Heart left ventricle (tissue), 16 donors: ENCODE results near the gene MCC. TPM values are rescaled to one million over a fixed set of nuclear protein-coding genes. Genes with fewer than 3 reads are reported as not detected.

Experiments used
- ATAC-seq, 4 donors: fragments of 200-7000 bp; cut with Tn5 transposase; one replicate each; pipeline ENCODE4 v1.9.1; 2020 to 2022; ENCODE audit warnings: moderate library complexity in 4 of 4, mild to moderate bottlenecking in 3 of 4, moderate number of reproducible peaks in 1 of 4
- DNase-seq, 5 donors: peaks; one replicate each; pipeline ENCODE4 v3.0.0-alpha.2; 2020
- H3K27ac ChIP-seq, 12 donors: fragments of 200-600 bp; sonication (generic) in 4 of 12; one replicate each; pipeline versions ENCODE4 v1.5.0 to v1.8.0; 2016 to 2022; ENCODE audit warnings: mild to moderate bottlenecking in 2 of 12
- H3K27me3 ChIP-seq, 9 donors: fragments of 200-600 bp; sonication (generic) in 2 of 9; one replicate each; pipeline versions ENCODE4 v1.5.1 to v1.8.0; 2016 to 2022; ENCODE audit warnings: mild to moderate bottlenecking in 3 of 9
- H3K36me3 ChIP-seq, 9 donors: fragments of 200-600 bp; sonication (generic) in 2 of 9; one replicate each; pipeline versions ENCODE4 v1.5.0 to v1.8.0; 2018 to 2022; ENCODE audit warnings: mild to moderate bottlenecking in 2 of 9
- H3K4me1 ChIP-seq, 12 donors: fragments of 200-600 bp; sonication (generic) in 4 of 12; one replicate each; pipeline versions ENCODE4 v1.5.0 to v1.8.0; 2016 to 2022; ENCODE audit warnings: mild to moderate bottlenecking in 3 of 12
- H3K4me3 ChIP-seq, 12 donors: fragments of 200-600 bp; sonication (generic) in 4 of 12; one replicate each; pipeline versions ENCODE4 v1.5.0 to v1.8.0; 2017 to 2022; ENCODE audit warnings: mild to moderate bottlenecking in 9 of 12, moderate library complexity in 4 of 12
- H3K9me3 ChIP-seq, 12 donors: fragments of 200-600 bp; sonication (generic) in 4 of 12; one replicate each; pipeline versions ENCODE4 v1.5.0 to v1.8.0; 2016 to 2022; ENCODE audit warnings: mild to moderate bottlenecking in 1 of 12
- POLR2A ChIP-seq, 2 donors: fragments of 450-650 bp; IDR thresholded peaks; one replicate each; pipeline ENCODE4 v1.6.1; 2017; ENCODE audit warnings: antibody characterized with exemption in 2 of 2, mild to moderate bottlenecking in 2 of 2, moderate library complexity in 2 of 2
- WGBS, 4 donors: extraction: QIAGEN DNeasy Blood & Tissue Kit in 2 of 4; methylation state at CpG; one replicate each; pipeline versions ENCODE4 v1.1.5 to v1.1.7; 2013 to 2018; 5-methylcytosine and 5-hydroxymethylcytosine counted together
- intact Hi-C, 10 donors: fragments of 100-400 bp; cut with DNase I; formaldehyde crosslinking; loops; one replicate each; pipeline versions ENCODE4 v1.11.1 to v1.14.2; 2022
- polyA plus RNA-seq, 2 donors: library from polyadenylated mRNA; stranded (reverse); fragments of 200-250 nt; gene quantifications; one replicate each; pipeline ENCODE4 v1.2.3, GENCODE V29; 2013
- total RNA-seq, 9 donors: library from RNA; depleted of rRNA in 2 of 9; stranded (reverse); fragments of >200 nt in 2 of 9; fragmentation: NEBNext Ultra II Directional in 3 of 9; extraction: Animal tissue kit (Norgen Biotek cat#: 25700) in 3 of 9; gene quantifications; one replicate each; pipeline versions ENCODE4 v1.1.0 to v1.2.4, GENCODE V29; 2016 to 2023
- TF ChIP-seq, protein P1 (sequence below), 12 donors: fragments of 200-600 bp; sonication (generic) in 4 of 12; IDR thresholded peaks; one replicate each; pipeline versions ENCODE4 v1.5.0 to v1.8.0; 2018 to 2022; ENCODE audit warnings: antibody characterized with exemption in 12 of 12, mild to moderate bottlenecking in 5 of 12
- donor health status: ischemic (EF 13 %, LVEDD 7.1; RV severe dilation, severe dysfunction).
- donor health status: healthy with polysubstance abuse.
- donor health status: DM: no; HTN: yes; CAD: no.
- donor health status: DM: no; HTN: no; CAD: no.
- donor health status: ischemic (EF 25% LVEDD 6.9; RV normal size, moderate dysfunction).
- donor health status: ischemic (EF 25% LVEDD 5.7; RV mildly dilated, moderate dysfunction).
- donor health status: healthy.
- donor health status: DM: yes; HTN: yes; CAD: no.
- donor health status: ischemic (EF 35%, LVEDD 5.7; RV mildly dilated, moderate dysfunction).
- donor health status: nonischemic (EF 11% LVEDD 7.7; RV severe dilation, severe dysfunction).
- donor health status: DM: yes; HTN: yes; CAD: no.
- donor health status: PGD.
- donor health status: ischemic (EF 29% LVEDD 5.4; RV normal size, mild dysfunction).
- donor health status: nonischemic (EF 23%, LVEDD 6.1; RV moderate dilation, normal function).

MCC gene
- total and polyA plus RNA-seq, 11 donors = 6.1 to 33.8 (median 24.3) TPM

DNA sequence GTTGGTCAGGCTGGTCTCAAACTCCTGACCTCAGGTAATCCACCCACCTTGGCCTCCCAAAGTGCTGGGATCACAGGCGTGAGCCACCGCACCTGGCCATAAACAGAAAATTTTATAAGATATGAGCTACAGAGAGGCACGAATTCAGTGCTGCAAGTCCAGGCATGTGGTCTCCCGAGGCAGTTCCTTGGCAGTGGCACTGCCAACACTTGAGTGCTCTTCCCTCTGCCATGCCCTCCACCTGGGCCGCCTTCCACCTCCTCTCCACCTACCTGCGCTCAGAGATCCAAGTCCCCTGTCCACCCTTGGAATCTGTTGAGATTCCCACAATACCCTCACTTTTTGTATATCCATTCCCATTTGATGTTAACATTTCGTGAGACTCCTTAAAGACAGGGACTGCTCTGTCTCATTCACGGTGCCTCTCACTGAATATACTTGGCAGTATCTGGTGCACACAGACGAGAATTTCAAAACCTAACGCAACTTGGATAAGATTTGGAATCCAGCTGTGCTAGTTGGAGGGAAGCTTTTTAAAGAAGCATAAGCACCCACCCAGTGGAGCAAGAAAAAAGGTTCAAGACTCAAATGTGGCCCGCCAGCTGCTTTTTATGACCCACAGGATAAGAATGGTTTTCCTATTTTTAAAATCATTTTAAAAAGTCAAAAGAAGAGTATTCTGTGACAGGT lies 443.3 kb downstream of the MCC start:
- ATAC-seq (no peak), DNase-seq (no peak)
- no peaks in the 10 kb centered on the region for H3K27me3 ChIP-seq
- H3K4me1 ChIP-seq = peaks cover 0 to 32% (median 14%) of the 10 kb centered on the region in 12 donors
- no peak overlapping the region for H3K27ac ChIP-seq
- H3K36me3 ChIP-seq = peaks cover 0 to 72% (median 45%) of the 10 kb centered on the region in 9 donors
- 79 to 82% (median 82%) methylated on average over 11 of the region's 11 CpGs for WGBS, 4 donors
- TF ChIP-seq, protein P1, sequence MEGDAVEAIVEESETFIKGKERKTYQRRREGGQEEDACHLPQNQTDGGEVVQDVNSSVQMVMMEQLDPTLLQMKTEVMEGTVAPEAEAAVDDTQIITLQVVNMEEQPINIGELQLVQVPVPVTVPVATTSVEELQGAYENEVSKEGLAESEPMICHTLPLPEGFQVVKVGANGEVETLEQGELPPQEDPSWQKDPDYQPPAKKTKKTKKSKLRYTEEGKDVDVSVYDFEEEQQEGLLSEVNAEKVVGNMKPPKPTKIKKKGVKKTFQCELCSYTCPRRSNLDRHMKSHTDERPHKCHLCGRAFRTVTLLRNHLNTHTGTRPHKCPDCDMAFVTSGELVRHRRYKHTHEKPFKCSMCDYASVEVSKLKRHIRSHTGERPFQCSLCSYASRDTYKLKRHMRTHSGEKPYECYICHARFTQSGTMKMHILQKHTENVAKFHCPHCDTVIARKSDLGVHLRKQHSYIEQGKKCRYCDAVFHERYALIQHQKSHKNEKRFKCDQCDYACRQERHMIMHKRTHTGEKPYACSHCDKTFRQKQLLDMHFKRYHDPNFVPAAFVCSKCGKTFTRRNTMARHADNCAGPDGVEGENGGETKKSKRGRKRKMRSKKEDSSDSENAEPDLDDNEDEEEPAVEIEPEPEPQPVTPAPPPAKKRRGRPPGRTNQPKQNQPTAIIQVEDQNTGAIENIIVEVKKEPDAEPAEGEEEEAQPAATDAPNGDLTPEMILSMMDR (IDR thresholded peaks at IDR 0.05) = no peak
- TF ChIP-seq POLR2A (IDR thresholded peaks at IDR 0.05) = no peak
- intact Hi-C loops = loop anchor here in 4 of 10 donors (5.0 to 10.0 kb wide), 3 partner anchors 167 to 287 kb away; no protein-coding TSS in a partner anchor
- no peaks in the 10 kb centered on the region for H3K9me3 ChIP-seq
- no peak overlapping the region for H3K4me3 ChIP-seq

DNA sequence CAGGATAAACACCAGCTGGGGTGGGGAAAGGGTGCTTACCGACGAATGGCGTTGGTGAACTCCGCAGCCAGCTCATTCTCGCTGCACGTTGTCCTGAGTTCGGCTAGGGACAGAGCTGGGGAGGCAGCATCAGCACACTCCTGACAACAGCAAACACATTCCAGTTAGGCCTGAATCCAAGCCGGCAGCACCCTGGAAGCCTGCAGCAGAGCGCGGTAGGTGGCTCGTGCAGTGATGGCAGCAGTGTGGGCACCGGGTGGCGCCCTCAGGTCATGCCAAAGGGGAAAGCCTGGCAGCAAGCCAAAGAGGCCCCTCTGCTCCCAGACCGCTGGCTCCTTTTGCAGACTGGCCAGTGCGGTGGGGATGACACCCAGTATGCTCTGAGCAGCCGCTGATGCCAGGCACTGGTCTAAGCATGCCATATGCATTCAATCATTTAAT lies 444.7 kb downstream of the MCC start:
- Histone ChIP-seq H3K27me3 (no peaks in the 10 kb centered on the region), H3K27ac (peak overlapping the region in 8 of 12 donors; percentile 26 to 61 (median 42)), H3K4me1 (peaks cover 0 to 29% (median 14%) of the 10 kb centered on the region in 12 donors), H3K9me3 (no peaks in the 10 kb centered on the region), H3K4me3 (no peak overlapping the region), H3K36me3 (peaks cover 0 to 71% (median 45%) of the 10 kb centered on the region in 9 donors)
- TF ChIP-seq, protein P1 (IDR thresholded peaks at IDR 0.05) = peak; percentile 21 to 59 (median 36)
- no peak for TF ChIP-seq POLR2A (IDR thresholded peaks at IDR 0.05)
- ATAC-seq (peak; percentile 95 to 97 (median 96)), DNase-seq (peak; percentile 70 to 86 (median 81))
- intact Hi-C loops = loop anchor here in 4 of 10 donors (5.0 to 10.0 kb wide), 3 partner anchors 169 to 289 kb away; no protein-coding TSS in a partner anchor
- 42 to 51% (median 45%) methylated on average over 11 to 16 of the region's 16 CpGs for WGBS, 4 donors

DNA sequence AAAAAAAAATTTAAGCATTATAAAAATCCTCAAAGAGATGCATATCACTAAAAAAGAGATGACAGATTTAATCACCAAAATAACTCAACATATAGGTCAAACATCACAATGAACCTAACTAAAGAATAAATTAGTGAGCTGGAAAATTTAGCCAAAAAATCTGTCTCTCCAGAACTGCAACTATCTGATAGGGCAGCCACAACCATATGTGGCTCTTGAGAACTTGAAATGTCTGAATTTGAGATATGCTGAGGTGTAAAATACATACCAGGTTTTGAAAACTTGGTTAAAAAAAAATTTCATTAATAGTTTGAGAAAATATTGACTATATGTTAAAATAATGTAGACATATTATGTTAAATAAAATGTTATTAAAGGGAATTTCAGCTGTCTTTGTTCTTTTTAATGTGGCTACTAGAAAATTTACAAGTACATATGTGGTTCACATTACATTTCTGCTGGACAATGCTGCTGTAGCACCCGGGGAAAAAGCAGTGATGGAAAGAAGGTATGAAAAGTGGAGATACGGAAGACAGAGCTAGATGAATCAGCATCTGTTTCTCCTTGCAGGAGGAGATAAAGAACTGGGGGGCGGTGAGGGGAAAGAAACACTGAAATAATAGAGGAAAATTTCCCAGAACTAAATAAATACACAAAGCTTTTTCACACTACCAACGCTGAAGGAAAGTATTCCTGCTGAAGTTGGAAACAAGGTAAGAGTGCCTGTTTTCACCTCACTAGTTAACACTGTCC lies 445.6 kb downstream of the MCC start:
- intact Hi-C loops = loop anchor here in 4 of 10 donors (5.0 to 10.0 kb wide), 3 partner anchors 170 to 290 kb away; no protein-coding TSS in a partner anchor
- DNase-seq = no peak

More for the DNA sequence above, 445.6 kb downstream of the MCC start:
- Histone ChIP-seq H3K27me3 (no peaks in the 10 kb centered on the region), H3K4me3 (no peak overlapping the region), H3K36me3 (peaks cover 0 to 71% (median 47%) of the 10 kb centered on the region in 9 donors), H3K27ac (peak overlapping the region in 7 of 12 donors; percentile 26 to 61 (median 41)), H3K4me1 (peaks cover 0 to 25% (median 14%) of the 10 kb centered on the region in 12 donors), H3K9me3 (no peaks in the 10 kb centered on the region)
- WGBS, 4 donors = 60 to 66% (median 61%) methylated on average over 4 of the region's 4 CpGs
- ATAC-seq = no peak
- TF ChIP-seq POLR2A (IDR thresholded peaks at IDR 0.05) = no peak
- TF ChIP-seq, protein P1 (IDR thresholded peaks at IDR 0.05) = no peak
